ENCODE data around the gene SAMMSON.

Gene SAMMSON

DNA sequence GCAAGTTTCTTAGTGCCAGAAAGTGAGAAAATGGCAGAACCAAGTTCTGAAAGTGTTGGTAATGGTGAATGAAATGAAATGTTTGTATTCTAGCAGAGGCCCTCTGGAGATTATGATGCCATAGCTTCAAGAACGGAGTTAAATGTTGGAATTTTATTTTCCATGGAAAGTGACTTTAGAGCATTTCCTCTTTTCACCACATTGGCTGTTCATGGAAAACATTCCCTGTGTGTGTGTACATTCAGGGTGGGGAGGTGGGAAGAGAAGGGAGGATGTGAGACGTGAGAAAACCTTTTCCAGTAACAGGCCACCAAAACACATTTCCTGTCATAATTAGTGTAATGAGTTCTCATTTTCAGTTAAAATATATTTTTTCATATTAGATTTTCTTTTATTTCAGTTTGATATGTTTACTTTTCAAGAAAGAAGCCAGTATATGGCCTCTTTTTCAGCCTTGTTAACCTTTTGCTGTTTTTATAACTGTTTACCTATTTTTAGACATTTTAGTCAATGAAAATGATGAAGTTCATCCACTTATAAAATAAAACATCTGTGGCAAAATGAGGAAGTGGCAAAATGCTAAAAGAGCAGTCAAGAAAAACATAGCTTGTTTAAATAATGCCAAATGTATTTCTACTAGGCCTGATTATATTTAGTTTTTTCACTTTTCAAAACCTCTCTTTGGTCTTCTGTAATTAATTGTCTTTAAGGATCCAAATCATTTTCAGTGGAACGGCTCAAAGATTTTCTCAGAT lies 21.6 kb downstream of the SAMMSON start:
- DNase-seq: no peak

DNA sequence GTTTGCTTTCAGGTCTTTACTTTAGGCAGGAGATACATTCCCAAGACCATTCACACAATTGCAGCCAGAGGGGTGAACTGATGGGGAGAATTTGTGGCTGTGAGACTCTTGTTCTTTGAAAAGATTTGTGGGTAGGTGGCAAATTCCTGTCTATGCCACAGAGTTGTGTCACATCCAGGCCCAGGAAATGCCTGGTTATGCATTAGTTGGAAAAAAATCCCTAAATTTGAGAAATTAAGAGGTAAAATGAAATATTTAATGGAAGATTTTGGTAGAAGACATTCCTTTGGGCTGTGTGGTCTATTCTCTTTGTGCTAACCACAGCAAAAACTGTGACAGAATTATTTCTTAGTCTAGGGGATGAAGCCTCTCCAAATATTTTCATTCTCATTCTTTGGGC lies 28.8 kb downstream of the SAMMSON start:
- DNase-seq: no peak

DNA sequence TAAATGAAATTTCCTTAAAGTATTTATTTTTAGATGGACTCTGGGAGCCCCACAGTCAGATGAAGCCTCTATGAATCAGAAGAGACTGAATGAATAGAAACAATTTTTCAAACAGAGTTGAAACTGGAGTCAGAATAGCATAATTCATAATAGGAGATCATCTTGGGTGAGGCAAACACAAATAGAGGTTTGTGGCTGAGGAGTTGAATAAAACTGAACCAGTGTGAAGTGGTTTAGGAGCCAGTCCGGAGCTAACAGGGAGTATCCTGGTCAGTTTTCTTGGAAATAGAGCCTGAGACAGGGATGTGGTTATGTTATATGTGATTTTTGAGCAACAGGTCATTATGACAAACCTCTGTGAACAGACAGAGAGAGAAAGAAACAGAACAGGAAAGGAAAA lies 39.2 kb downstream of the SAMMSON start:
- DNase-seq: no peak

DNA sequence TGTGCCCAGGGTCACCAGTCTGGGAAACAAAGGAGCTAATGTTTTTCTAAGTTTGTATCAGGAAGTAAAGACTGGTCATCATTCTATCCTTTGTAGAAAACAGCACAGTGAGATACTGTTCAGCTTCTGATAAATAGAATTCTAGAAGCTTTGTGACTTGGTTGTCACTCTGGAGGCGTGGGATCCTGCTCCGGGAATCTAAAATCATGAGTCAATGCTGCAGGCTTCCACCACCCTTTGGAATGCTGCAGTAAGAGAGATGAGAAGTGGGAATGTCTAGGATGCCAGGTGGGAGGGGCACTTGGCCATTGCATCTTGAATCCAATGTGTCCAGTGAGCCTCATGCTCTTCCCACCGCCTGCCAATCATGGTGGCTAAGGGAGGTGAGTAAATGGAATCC lies 40.9 kb downstream of the SAMMSON start:
- DNase-seq: no peak

DNA sequence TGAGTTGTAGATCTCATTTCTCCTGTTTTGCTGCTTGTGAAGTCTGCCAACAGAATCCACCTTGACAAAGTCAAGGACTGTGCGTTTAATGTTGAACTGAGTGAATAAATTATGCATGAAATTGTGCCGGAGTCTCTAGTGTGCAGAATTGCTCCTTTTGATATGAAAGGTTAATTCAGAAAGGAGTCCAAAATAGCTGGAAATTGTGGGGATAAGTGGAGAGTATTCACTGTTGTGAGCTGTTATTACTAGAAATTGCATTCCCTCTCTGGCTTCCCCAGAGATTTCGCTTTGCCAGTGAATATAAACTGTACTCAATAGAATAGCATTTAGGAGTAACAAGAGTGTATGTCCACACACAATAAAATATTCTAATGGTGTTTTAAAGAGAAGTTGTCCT lies 43.1 kb downstream of the SAMMSON start:
- no peak for DNase-seq

DNA sequence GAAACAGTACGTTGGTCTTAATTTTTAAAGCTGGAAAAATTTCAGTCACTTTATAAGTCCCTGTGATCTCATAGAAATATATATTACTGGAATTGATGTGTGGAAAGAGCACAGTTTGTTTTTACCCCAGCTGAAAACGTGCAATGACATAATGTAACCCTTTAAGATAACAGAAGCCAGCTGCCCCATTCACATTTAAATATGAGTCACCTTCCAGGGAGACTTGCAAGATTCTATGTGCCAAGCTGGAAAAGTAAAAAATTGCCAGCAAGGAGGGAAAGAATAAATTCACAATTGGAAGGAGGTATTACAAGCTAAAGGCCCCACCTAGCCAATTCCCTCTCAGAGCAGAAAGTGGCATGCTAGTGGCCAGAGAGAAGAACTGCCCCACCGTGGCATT lies 50.2 kb downstream of the SAMMSON start:
- no peak for DNase-seq

DNA sequence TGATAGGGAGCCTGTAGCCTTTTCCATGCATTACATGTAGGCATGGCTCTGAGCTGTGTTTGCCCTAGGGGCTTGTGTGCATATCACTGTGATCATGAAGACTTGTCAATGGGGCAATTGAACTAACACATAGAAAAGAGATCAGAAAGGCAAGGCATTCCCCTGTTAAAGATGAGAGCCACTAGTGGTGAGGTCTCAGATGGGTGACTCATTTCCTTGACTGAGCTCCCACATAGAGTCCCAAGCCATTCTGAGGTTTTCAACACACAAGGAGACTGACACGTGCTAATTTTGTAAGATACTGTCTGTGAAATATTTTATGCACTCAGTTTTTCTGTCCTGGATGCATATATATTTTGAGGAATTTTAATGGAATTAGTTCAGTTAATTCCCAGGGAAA lies 53.8 kb downstream of the SAMMSON start:
- DNase-seq: no peak

DNA sequence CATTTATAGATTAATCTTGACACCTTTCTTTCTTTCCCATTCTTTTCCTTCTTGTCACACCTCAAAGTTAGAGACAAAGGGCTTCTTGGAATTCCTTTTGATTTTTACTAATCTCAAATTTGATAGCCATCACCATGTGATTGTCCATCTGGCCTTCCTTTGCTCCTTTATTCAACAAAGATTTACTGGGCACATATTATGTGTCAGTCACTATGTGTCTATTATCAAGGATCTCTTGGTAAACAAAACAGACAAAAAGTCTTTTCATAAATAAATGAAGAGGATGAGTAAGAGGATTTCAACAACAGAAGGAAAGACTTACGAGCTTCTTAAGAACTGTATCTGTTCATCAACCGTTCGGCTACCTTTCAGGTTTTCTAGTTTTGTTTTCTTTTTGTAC lies 56.5 kb downstream of the SAMMSON start:
- DNase-seq: no peak

DNA sequence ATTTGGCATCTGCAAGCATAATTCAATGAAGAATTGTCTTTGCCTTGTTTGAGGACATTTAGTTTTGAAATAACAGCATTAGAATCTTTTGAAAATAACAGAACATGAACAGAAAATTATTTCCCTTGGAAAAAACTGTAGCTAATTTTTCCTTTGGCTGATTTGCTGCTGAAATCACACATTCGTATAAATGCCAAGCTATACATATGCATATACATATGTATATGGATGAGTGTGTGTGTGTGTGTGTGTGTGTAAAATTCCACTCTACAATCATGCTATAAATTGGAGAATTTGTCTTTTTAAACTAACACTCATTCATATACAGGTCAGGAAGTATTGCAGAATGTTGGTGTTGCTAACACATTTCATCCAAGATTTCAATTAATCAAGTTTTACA lies 57.9 kb downstream of the SAMMSON start:
- no peak for DNase-seq

DNA sequence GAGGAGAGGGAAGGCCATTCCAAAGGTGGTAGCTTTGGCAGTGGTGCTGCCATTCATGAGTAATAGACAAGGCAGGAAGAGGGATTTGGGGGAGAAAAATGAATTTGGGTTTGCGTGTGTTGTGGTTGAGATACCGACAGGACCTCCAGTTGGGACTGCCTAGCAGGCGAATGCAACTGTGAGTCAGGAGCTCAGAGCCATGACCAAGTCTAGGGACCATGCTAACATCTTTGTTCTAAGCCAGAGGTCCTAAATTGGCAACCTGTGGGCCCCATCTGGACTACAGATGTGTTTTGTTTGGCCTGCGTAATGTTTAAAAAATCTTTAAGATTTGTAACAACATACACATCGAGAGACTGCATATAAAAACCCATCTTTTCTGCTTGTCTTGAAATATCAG lies 61.6 kb downstream of the SAMMSON start:
- DNase-seq: no peak

DNA sequence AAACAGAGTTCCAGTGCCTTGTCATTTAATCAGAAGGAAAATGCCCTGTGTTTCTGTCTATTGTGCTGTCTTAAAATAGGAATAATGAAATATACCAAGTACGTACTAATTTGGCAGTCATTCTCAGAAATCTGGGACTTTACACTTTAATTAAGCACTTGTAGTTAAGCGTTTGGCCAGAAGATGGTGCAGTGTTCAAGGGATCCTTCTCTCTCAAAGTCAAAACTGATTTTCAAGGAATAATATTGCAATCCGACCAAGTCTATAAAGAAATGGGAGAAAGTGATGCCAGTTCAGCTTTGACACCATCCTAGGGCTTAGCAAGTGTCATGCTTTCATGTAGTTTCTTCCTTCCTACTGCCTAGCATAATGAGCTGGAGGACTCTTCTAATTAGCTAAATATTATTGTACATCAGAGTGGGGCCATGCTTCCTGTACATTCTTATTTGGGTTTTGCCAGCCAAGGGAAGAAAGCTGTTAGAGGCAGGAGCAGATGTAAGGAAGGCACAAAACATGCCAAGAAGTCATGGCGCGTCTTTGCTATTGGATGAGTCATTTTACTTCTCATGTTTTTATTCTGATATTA lies 64.8 kb downstream of the SAMMSON start:
- no peak for DNase-seq

DNA sequence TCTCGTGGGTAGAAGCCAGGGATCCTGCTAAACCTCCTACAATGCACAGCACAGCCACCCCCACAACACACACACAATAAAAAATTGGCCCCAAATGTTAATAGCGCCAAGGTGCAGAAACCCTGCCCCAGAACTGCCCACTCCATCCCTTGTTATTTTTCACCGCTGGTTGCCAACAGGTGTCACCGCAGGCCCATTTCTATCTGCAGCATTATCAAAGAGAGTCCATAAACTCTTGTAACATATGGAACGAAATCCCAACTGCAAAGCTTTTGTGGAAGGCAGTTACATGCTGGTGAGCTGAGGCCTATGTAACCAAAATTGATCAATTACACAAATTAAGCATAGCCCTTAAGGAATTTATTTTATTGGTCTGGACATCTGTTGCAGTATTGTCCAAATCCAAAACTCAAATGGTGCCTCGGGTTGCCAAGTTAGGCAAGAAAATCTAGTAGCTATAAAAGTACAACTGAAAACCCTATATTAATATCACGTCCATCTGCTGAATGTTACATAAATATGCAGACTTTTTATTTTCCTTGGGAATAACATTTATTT lies 66.2 kb downstream of the SAMMSON start:
- DNase-seq: no peak

DNA sequence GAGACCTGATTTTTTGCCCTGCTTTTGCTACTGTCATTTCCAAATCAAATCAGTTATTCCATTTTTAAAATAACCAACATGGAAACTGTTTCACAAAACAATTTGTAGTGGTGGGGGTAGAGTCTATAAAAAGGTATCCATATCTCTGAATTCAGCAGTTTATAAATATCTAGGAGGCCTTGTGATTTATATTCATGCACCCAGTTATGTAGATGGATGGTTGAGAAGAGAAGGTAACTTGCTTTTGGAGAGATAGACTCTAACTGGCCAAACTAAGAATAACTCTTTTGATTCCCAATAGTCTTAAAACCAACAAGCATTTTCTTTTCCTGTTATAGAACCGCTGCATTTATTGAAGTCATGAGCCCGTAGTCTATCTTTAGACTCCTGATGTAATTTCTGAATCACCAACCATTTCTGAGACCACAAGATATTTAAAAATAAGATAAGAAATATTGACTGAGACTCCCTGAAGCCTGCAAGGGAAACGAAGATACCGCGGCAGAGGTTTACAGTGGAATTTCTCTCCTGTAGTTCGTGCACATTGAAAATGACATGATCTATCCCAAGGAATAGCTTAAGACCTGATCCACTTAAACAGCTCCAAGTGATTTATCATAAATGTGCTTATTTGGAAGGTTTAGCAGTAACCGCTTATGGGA lies 68.5 kb downstream of the SAMMSON start:
- no peak for DNase-seq

DNA sequence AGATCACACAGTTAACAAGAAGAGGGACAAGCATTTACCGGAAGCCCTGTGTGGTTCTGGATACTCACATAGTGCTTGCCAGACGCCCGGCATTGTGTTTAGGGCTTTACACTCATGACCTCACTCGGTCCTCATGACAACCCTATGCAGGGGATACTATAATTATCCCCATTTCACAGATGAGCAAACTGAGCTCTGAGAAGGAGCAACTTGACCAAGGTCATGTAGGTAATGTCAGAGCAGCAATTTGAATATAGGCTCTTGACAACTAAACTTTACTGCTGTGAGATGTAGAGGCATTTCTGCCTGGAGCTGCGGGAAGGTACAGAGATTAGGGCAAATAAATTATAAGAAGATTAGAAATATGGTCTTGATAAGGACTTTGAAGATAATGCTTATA lies 70.0 kb downstream of the SAMMSON start:
- no peak for DNase-seq

DNA sequence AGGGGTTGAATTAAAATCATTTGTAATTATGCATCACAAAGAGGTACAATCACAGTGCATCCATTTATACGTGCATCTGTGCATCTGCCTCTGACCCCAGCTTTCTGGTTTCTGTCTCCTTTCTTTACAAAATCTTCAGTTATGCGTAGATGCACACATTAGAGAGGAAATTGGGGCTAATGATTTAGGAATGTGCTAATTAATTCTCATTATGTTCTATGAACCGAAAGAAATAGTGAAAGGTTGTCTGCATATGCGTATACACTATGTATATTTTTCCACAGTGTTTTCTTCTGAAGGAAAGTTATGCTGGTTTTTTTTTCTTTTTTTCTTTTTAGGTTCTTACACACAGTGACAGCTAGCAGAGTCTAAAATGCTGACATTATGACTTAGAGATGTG lies 71.6 kb downstream of the SAMMSON start:
- no peak for DNase-seq

DNA sequence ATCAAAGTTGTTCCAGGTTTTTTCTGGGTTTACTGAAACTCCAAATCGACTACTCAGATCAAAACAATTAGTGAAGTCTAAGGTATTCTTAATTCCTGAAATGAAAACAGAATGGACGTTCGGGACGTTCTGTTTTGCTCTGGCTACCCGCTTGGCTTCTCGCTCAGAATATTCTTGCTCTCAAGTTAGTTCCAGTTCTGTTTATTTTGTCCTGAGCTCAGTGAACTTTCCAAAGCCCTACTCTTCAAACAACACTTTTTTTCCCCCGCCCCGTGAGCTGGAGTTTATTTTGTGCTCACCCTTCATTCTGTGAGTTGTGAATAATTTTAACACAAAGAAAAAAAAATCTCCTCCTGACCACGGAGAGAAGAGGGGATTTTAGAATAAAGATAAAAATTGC lies 72.6 kb downstream of the SAMMSON start:
- DNase-seq: no peak

DNA sequence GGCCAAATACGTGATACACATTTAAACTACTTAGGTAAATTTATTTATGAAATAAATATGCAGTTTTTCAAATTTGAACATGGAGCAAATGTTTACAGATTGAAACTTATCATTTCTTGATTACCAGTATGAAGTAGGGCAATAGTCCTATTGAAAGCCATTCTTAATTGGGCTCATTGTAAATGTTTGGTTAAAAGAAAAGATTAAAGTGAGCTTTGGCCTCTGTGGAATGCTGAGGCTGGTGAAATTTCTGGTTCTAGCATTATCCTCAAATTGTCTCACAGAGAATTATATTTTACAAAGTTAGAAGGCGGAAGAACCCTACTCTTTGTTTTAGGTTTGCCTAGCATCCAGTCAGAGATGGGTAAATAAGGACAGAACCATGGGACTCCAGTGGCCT lies 73.2 kb downstream of the SAMMSON start:
- no peak for DNase-seq

DNA sequence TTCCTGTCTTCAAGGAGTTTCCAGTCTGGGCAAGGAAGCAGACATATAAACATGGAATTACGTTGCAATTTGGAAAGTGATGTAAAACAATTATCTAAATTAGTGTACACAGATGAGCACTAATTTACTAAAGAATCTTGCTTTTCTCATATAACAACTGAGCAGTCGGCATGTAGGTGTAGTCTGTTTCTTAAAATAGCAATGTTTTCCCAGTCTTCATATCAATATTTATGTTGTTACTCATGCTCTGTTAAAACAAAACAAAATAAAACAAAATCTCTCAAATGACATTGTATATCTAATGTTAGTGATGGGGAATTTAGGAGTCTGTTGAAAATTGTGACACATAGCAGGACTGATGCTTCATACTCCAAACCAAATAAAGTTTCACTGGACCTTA lies 75.6 kb downstream of the SAMMSON start:
- DNase-seq: no peak

DNA sequence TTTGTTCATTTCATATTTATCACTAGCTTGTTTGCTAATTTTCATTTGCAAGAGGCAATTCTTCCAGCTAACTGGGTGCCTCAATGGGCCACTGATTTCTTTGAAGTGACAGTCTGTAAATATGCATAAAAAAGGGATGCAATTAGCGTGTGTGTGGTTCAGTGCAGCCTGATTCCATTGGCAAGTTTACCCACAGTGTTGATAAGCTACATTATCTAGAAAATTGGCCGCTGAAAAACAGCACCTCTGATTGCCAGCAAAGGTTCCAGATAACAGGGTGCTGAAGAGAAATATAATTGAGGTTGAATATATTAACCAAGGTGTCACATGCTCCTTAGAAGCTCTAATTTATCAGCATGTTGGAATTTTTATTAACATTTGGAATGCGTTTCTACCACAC lies 76.9 kb downstream of the SAMMSON start:
- DNase-seq: no peak

DNA sequence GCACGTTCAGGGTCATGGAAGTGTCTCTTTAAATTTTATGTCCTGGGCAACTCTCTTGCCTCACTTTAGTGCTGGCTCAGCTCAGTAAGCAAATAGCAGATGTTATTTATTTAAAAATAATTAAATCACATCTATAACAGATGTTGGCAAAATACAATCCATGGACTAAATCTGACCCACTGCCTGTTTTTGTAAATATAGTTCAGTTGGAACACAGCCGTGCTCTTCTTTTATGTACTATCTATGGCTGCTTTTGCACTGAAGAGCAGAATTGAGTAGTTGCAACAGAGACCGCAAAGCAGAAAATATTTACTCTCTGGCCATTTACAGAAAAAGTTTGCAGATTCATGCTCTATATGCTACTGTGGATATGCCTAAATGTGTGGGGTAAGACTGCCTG lies 79.2 kb downstream of the SAMMSON start:
- DNase-seq: no peak

DNA sequence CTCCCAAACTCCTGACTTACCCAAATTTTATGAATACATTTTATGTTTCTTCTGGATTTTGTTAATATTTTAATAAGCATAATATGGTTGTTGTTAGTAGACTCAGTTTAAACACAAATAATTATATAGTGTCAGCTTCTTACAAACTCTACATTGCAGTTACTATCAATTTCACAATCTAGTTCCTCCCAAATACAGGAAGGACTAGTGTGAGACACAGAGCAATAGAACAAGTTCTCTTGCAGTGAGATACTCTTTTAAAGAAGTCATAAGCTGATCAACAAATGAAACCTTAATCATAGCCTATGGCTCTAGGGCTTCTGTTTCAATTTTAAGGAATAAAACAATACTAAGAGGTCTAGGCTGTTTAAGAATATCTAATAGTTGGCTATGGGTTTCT lies 86.1 kb downstream of the SAMMSON start:
- no peak for DNase-seq

DNA sequence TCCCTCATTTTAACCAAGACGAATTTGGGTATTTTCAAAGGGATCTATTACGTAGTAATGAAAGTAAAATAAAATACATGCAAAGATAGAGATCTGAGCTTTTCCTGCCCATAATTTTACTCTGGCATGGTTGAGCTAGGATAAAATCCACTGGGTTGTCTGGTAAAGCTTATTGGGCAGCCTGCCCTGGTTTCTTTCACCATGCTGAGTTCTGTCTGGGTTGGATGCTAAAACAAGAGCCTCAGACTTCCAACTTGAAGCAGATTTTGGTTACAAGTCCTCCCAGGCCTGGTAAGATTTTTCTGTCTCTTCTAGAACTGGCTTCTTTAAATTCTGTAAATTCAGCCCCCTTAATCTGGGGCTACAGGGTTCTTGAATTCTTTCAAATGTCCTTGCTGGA lies 86.8 kb downstream of the SAMMSON start:
- DNase-seq: no peak

DNA sequence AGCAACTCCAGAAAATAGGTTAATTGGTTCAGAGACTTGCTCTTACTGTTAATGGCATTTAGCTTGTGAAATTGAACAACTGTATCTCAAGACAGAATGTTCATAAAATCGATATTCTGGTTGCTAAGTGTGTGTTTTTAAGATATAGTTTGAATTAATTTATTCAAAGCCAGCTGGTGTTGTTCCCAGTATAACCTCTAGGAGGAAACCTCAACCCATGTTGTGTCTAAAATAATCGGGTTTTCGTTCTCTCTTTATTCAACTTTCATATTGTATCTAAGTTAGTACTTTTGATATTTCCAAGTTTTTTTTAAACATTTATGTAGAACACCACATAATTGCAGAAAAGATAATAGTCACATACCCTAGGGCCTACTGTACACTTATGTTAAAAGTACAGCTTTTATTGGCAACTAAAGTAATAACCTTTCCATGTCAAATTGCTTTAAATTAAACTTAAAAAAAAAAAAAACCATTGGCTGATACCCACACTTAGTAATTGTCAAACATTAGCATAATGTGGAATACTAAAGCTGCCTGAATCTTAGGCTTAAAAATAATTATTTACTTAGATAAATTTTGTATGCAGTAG lies 90.9 kb downstream of the SAMMSON start:
- no peak for DNase-seq

DNA sequence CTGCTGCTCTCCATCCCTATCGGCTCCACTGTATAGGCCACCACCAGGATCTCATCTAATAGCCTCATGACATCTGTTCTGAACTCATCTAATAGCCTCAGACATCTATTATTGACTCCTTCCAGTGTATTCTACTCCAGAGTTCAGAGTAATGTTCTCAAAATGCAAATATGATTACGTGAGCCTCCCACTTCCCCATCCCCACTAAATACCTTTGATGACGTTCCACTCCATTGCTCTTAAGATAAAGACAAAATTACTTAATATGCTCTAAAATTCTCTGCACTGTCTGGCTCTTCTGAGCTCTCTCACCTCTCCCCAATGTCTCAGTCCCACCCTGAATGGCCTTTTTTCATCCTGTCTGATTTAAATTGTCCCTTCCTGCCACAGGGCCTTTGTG lies 94.7 kb downstream of the SAMMSON start:
- DNase-seq: no peak

Measured in effector CD4-positive, alpha-beta T cell (primary cell).